Measurements from ENCODE around the gene MSLN. TPM values are rescaled to one million over a fixed set of nuclear protein-coding genes. Genes with fewer than 3 reads are reported as not detected.

The MSLN gene
- total RNA-seq, 3 donors from 2014 or later (not counting 1 experiment from before 2014, with no cell fraction given) = not detected

DNA sequence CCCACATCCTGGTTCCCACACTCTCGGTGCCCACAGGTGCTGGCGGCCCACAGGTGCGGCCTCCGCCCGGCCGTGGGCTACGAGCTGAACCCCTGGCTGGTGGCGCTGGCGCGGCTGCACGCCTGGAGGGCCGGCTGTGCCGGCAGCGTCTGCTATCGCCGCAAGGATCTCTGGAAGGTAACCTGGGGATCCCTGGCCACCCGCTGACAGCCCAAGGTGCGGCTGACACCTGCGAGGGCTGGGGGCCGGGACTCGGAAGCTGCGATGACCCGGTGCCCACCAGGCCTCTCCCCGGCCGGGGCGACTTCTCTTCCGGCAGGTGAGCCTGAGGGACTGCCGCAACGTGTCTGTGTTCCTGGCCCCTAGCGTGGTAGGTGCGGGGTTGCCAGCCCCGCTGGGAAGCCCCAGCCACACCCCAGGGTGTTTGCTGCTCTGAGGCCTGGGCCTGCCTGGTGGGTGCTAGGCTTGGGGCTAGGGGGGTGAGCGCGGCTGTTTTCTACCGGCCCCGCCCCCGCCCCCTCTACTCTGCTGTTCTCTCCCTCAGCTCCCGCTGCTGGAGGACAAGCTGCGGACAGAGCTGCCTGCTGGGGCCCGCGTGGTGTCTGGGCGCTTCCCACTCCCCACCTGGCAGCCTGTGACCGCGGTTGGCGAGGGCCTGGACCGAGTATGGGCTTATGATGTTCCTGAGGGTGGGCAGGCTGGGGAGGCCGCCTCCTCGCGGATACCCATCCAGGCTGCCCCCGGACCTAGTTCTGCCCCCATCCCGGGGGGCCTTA is 38.6 kb upstream of the MSLN start:
- H3K9me3 ChIP-seq (ENCODE audit: control insufficient read depth, insufficient read depth, low read length) = no peaks in the 10 kb centered on the region
- H3K4me3 ChIP-seq (ENCODE audit: low read length) = peak overlapping the region; percentile 14
- peak in 1 of 2 donors; percentile 71 for DNase-seq
- H3K27ac ChIP-seq (ENCODE audit: low read length) = peak overlapping the region; percentile 36
- Mint-ChIP-seq H3K9me3 (no peaks in the 10 kb centered on the region), H3K27ac (peak overlapping the region; percentile 34 to 44), H3K27me3 (ENCODE audit: low read depth in 2 of 2) (no peaks in the 10 kb centered on the region), H3K4me3 (peak overlapping the region; percentile 82), H3K4me1 (peaks cover 0 to 23% of the 10 kb centered on the region in 2 donors), H3K36me3 (no peaks in the 10 kb centered on the region)
- peaks cover 47% of the 10 kb centered on the region for H3K4me1 ChIP-seq (ENCODE audit: control insufficient read depth, insufficient read depth, low read length)
- WGBS (ENCODE audit: insufficient coverage) = 66% methylated on average over 51 of the region's 51 CpGs
- H3K36me3 ChIP-seq (ENCODE audit: control insufficient read depth, insufficient read depth, low read length) = no peaks in the 10 kb centered on the region
- intact Hi-C loops (cut with micrococcal nuclease) = no loop called here
- TF ChIP-seq CTCF (IDR thresholded peaks at IDR 0.05) = no peak
- ATAC-seq = no peak
- no peaks in the 10 kb centered on the region for H3K27me3 ChIP-seq (ENCODE audit: control insufficient read depth, insufficient read depth, low read length)

GRCh38 chr16:722835-723633 is 37.5 kb upstream of the MSLN start:
- Histone ChIP-seq H3K4me1 (ENCODE audit: control insufficient read depth, insufficient read depth, low read length) (peaks cover 55% of the 10 kb centered on the region), H3K27me3 (ENCODE audit: control insufficient read depth, insufficient read depth, low read length) (no peaks in the 10 kb centered on the region), H3K36me3 (ENCODE audit: control insufficient read depth, insufficient read depth, low read length) (no peaks in the 10 kb centered on the region), H3K9me3 (ENCODE audit: control insufficient read depth, insufficient read depth, low read length) (no peaks in the 10 kb centered on the region), H3K27ac (ENCODE audit: low read length) (no peak overlapping the region), H3K4me3 (ENCODE audit: low read length) (no peak overlapping the region)
- 87% methylated on average over 24 of the region's 24 CpGs for WGBS (ENCODE audit: insufficient coverage)
- intact Hi-C loops (cut with micrococcal nuclease) = no loop called here
- H3K9me3 Mint-ChIP-seq = no peaks in the 10 kb centered on the region
- no peak for TF ChIP-seq CTCF (IDR thresholded peaks at IDR 0.05)
- H3K27ac Mint-ChIP-seq = peak overlapping the region; percentile 44 to 48
- DNase-seq (no peak), ATAC-seq (no peak)
- peaks cover 0 to 23% of the 10 kb centered on the region in 2 donors for H3K4me1 Mint-ChIP-seq
- no peaks in the 10 kb centered on the region for H3K27me3 Mint-ChIP-seq (ENCODE audit: low read depth in 2 of 2)
- no peaks in the 10 kb centered on the region for H3K36me3 Mint-ChIP-seq
- peak overlapping the region; percentile 82 for H3K4me3 Mint-ChIP-seq

DNA sequence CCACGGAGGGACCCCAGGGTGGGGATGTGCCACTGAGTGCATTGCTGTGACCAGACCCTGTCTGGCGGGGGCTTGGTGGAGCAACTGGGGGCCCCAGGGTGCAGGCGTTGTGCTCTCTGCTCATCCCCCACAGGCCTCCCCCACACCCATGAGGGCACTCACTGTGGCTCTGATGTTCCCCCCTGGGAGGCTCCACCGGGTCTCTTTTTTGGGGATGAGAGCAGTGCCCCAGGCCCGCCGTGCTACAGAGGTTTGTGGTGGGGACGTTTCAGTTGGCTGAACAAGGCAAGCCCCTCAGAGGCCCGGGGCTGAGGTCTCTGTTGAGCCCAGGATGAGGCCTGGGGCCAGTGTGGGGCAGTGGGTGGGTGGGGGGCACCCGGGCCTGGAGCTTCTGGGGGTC is 36.8 kb upstream of the MSLN start:
- H3K27me3 Mint-ChIP-seq (ENCODE audit: low read depth in 2 of 2) = no peaks in the 10 kb centered on the region
- DNase-seq (no peak), ATAC-seq (no peak)
- Histone ChIP-seq H3K36me3 (ENCODE audit: control insufficient read depth, insufficient read depth, low read length) (no peaks in the 10 kb centered on the region), H3K9me3 (ENCODE audit: control insufficient read depth, insufficient read depth, low read length) (no peaks in the 10 kb centered on the region), H3K27me3 (ENCODE audit: control insufficient read depth, insufficient read depth, low read length) (no peaks in the 10 kb centered on the region), H3K4me1 (ENCODE audit: control insufficient read depth, insufficient read depth, low read length) (peaks cover 59% of the 10 kb centered on the region), H3K27ac (ENCODE audit: low read length) (no peak overlapping the region), H3K4me3 (ENCODE audit: low read length) (no peak overlapping the region)
- intact Hi-C loops (cut with micrococcal nuclease) = no loop called here
- no peak overlapping the region for H3K4me3 Mint-ChIP-seq
- no peak overlapping the region for H3K27ac Mint-ChIP-seq
- no peaks in the 10 kb centered on the region for H3K9me3 Mint-ChIP-seq
- H3K36me3 Mint-ChIP-seq = no peaks in the 10 kb centered on the region
- no peak for TF ChIP-seq CTCF (IDR thresholded peaks at IDR 0.05)
- WGBS (ENCODE audit: insufficient coverage) = 80% methylated on average over 9 of the region's 9 CpGs
- peaks cover 0 to 23% of the 10 kb centered on the region in 2 donors for H3K4me1 Mint-ChIP-seq
